H1 (cell line): ENCODE data around the gene RPL12. TPM values are rescaled to one million over a fixed set of nuclear protein-coding genes. Genes with fewer than 3 reads are reported as not detected.

Experiments used
- CTCF ChIA-PET: fragments of 300-600 bp; sonication (Branson Sonifier 250); formaldehyde crosslinking; loops from one replicate; lab custom pipeline; 2021; ENCODE audit not compliant: partially characterized antibody; lab: Charles Lee
- POLR2A ChIA-PET: fragments of 300-600 bp; sonication (Branson Sonifier 250); formaldehyde crosslinking; loops from one replicate; lab custom pipeline; 2021; ENCODE audit warnings: inconsistent platforms; ENCODE audit not compliant: partially characterized antibody; lab: Charles Lee
- DNase-seq, 2 experiments: peaks; one replicate each; pipeline versions ENCODE4 v3.0.0 to v3.0.0-alpha.2; 2010 to 2022; ENCODE audit warnings: low spot score in 2 of 2, low read depth in 1 of 2, mixed read lengths in 1 of 2
- FAIRE-seq: peaks from 2 replicates; lab custom pipeline; 2011; peaks lifted over from hg19 to GRCh38; lab: Jason Lieb, UNC
- H2AFZ ChIP-seq: 2 replicates; pipeline ENCODE4 v1.8.1; 2012; ENCODE audit warnings: low read length, inconsistent platforms
- H2AK5ac ChIP-seq: 2 replicates; pipeline ENCODE4 v1.6.1; 2013; ENCODE audit warnings: low read depth, low read length
- H2BK120ac ChIP-seq: replicated peaks from 2 replicates; pipeline ENCODE3; 2013; ENCODE audit warnings: low read depth, low read length, inconsistent platforms
- H2BK12ac ChIP-seq: 2 replicates; pipeline ENCODE4 v1.6.1; 2013; ENCODE audit warnings: low read depth, low read length
- H2BK15ac ChIP-seq: 2 replicates; pipeline ENCODE4 v1.6.1; 2013; ENCODE audit warnings: low read length
- H2BK20ac ChIP-seq: 2 replicates; pipeline ENCODE4 v1.6.1; 2013; ENCODE audit warnings: low read length
- H2BK5ac ChIP-seq: 2 replicates; pipeline ENCODE4 v1.6.1; 2013; ENCODE audit warnings: low read depth, low read length
- H3K14ac ChIP-seq: 2 replicates; pipeline ENCODE4 v1.6.1; 2013; ENCODE audit warnings: inconsistent platforms; ENCODE audit not compliant: insufficient read length
- H3K18ac ChIP-seq: 2 replicates; pipeline ENCODE4 v1.6.1; 2013; ENCODE audit warnings: low read length; ENCODE audit errors: extremely low read depth
- H3K23ac ChIP-seq: 2 replicates; pipeline ENCODE4 v1.6.1; 2013; ENCODE audit warnings: inconsistent platforms; ENCODE audit not compliant: insufficient read length
- H3K23me2 ChIP-seq: 2 replicates; pipeline ENCODE4 v1.6.1; 2013; ENCODE audit warnings: low read depth, low read length
- H3K27ac ChIP-seq: 2 replicates; pipeline ENCODE4 v1.6.1; 2011; ENCODE audit warnings: low read depth, low read length, inconsistent platforms
- H3K27me3 ChIP-seq, 4 experiments: replicated peaks in 1 of 4; 1 replicate in 1 of 4; 2 replicates in 3 of 4; pipeline versions ENCODE4 v1.6.1 to v1.8.1; 2011 to 2013; ENCODE audit warnings: low read length in 3 of 4, mild to moderate bottlenecking in 3 of 4, inconsistent platforms in 2 of 4, mixed read lengths in 2 of 4, moderate library complexity in 1 of 4; ENCODE audit not compliant: control insufficient read depth in 3 of 4, insufficient read depth in 3 of 4; ENCODE audit errors: extremely low read depth in 1 of 4
- H3K36me3 ChIP-seq, 4 experiments: 2 replicates each; pipeline versions ENCODE4 v1.6.1 to v1.8.1; 2011 to 2013; ENCODE audit warnings: mild to moderate bottlenecking in 4 of 4, low read length in 3 of 4, moderate library complexity in 2 of 4, control low read depth in 1 of 4, inconsistent platforms in 1 of 4; ENCODE audit not compliant: insufficient read depth in 4 of 4, control insufficient read depth in 2 of 4
- H3K4ac ChIP-seq: replicated peaks from 2 replicates; pipeline ENCODE3; 2013; ENCODE audit warnings: low read length, low read depth, mixed read lengths, inconsistent platforms; ENCODE audit not compliant: insufficient read length
- H3K4me1 ChIP-seq, 4 experiments: replicated peaks in 1 of 4; 1 replicate in 1 of 4; 2 replicates in 3 of 4; pipeline versions ENCODE4 v1.6.1 to v1.8.1; 2011 to 2013; ENCODE audit warnings: low read length in 3 of 4, inconsistent platforms in 2 of 4, mixed read lengths in 1 of 4; ENCODE audit not compliant: insufficient read depth in 4 of 4, control insufficient read depth in 3 of 4
- H3K4me2 ChIP-seq, 2 experiments: 2 replicates each; pipeline versions ENCODE4 v1.6.1 to v1.8.1; 2011 to 2013; ENCODE audit warnings: low read depth in 2 of 2, low read length in 2 of 2, control low read depth in 1 of 2, inconsistent platforms in 1 of 2, mild to moderate bottlenecking in 1 of 2; ENCODE audit not compliant: insufficient read depth in 1 of 2
- H3K4me3 ChIP-seq, 4 experiments: fragments of 200-600, 300-600 bp in 1 of 4; sonication (generic), shearing (Covaris generic), sonication (Bioruptor Twin) in 1 of 4; 2 replicates each; pipeline versions ENCODE4 v1.5.1 to v1.8.1; 2011 to 2016; ENCODE audit warnings: low read length in 4 of 4, low read depth in 3 of 4, control low read depth in 2 of 4, inconsistent platforms in 2 of 4, mild to moderate bottlenecking in 2 of 4, mixed read lengths in 1 of 4, moderate library complexity in 1 of 4; ENCODE audit not compliant: insufficient read depth in 2 of 4; ENCODE audit errors: extremely low read depth in 1 of 4
- H3K56ac ChIP-seq: replicated peaks from 2 replicates; pipeline ENCODE3; 2013; ENCODE audit warnings: low read depth, mild to moderate bottlenecking, mixed read lengths, low read length, inconsistent platforms; ENCODE audit not compliant: insufficient read length
- H3K79me1 ChIP-seq: 2 replicates; pipeline ENCODE4 v1.6.1; 2013; ENCODE audit warnings: low read depth, low read length, control low read depth
- H3K79me2 ChIP-seq, 2 experiments: 2 replicates each; pipeline versions ENCODE4 v1.6.1 to v1.8.1; 2012 to 2013; ENCODE audit warnings: low read length in 2 of 2, mild to moderate bottlenecking in 2 of 2, inconsistent platforms in 1 of 2; ENCODE audit not compliant: insufficient read depth in 2 of 2, control insufficient read depth in 1 of 2
- H3K9ac ChIP-seq, 4 experiments: replicated peaks in 1 of 4; 1 replicate in 1 of 4; 2 replicates in 3 of 4; pipeline versions ENCODE4 v1.6.1 to v1.8.1; 2011 to 2013; ENCODE audit warnings: low read depth in 3 of 4, low read length in 3 of 4, control low read depth in 2 of 4, mild to moderate bottlenecking in 2 of 4, moderate library complexity in 2 of 4, inconsistent platforms in 1 of 4; ENCODE audit errors: extremely low read depth in 1 of 4
- H3K9me3 ChIP-seq, 2 experiments: 2 replicates each; pipeline versions ENCODE4 v1.6.1 to v1.8.1; 2012 to 2013; ENCODE audit warnings: mild to moderate bottlenecking in 2 of 2, moderate library complexity in 2 of 2, control low read depth in 1 of 2, inconsistent platforms in 1 of 2, low read depth in 1 of 2, low read length in 1 of 2, mixed read lengths in 1 of 2; ENCODE audit not compliant: insufficient read depth in 2 of 2
- H4K20me1 ChIP-seq, 2 experiments: replicated peaks in 1 of 2; 2 replicates each; pipeline versions ENCODE3 to v1.8.1; 2011 to 2013; ENCODE audit warnings: inconsistent platforms in 2 of 2, low read length in 2 of 2, mild to moderate bottlenecking in 1 of 2; ENCODE audit not compliant: insufficient read depth in 2 of 2, control insufficient read depth in 1 of 2
- H4K5ac ChIP-seq: 2 replicates; pipeline ENCODE4 v1.6.1; 2013; ENCODE audit warnings: low read length, low read depth, mixed read lengths, inconsistent platforms; ENCODE audit not compliant: insufficient read length
- H4K8ac ChIP-seq: 2 replicates; pipeline ENCODE4 v1.8.0; 2013; ENCODE audit warnings: mild to moderate bottlenecking, moderate library complexity, low read length, inconsistent platforms; ENCODE audit not compliant: insufficient read depth; ENCODE audit errors: extremely low read depth
- H4K91ac ChIP-seq: replicated peaks from 2 replicates; pipeline ENCODE3; 2013; ENCODE audit warnings: low read length, mixed read lengths, inconsistent platforms; ENCODE audit not compliant: insufficient read length
- CEBPB ChIP-seq: IDR thresholded peaks from 2 replicates; pipeline ENCODE4 v1.6.1; 2012; ENCODE audit warnings: low read depth, low read length
- GABPA ChIP-seq: IDR thresholded peaks from 2 replicates; pipeline ENCODE4 v1.6.1; 2011; ENCODE audit warnings: mild to moderate bottlenecking, low read length, moderate library complexity, borderline replicate concordance; ENCODE audit not compliant: insufficient read depth
- JUND ChIP-seq: IDR thresholded peaks from 2 replicates; pipeline ENCODE4 v1.6.1; 2011; ENCODE audit warnings: mild to moderate bottlenecking, improper control_type of control experiment, low read length
- PHF8 ChIP-seq: fragments of 200-600 bp; sonication (generic); conservative IDR thresholded peaks from 2 replicates; pipeline ENCODE4 v1.7.1; 2012; ENCODE audit warnings: low read depth, mild to moderate bottlenecking, inconsistent platforms, low read length, moderate library complexity
- POLR2A ChIP-seq, 2 experiments: IDR thresholded peaks; 1 replicate in 1 of 2; 2 replicates in 1 of 2; pipeline ENCODE4 v1.6.1; 2011; ENCODE audit warnings: low read depth in 2 of 2, low read length in 2 of 2, mild to moderate bottlenecking in 2 of 2; ENCODE audit errors: control extremely low read depth in 1 of 2
- POLR2AphosphoS5 ChIP-seq: IDR thresholded peaks from 2 replicates; pipeline ENCODE4 v1.6.1; 2011; ENCODE audit warnings: low read depth, low read length
- RBBP5 ChIP-seq: IDR thresholded peaks from 2 replicates; pipeline ENCODE4 v1.7.1; 2012; ENCODE audit warnings: low read depth, mild to moderate bottlenecking, inconsistent platforms, low read length, moderate library complexity, borderline replicate concordance
- RNF2 ChIP-seq: fragments of 200-900, 300-1000 bp; sonication (generic); IDR thresholded peaks from 2 replicates; pipeline ENCODE4 v1.7.1; 2016; ENCODE audit warnings: borderline replicate concordance, low read depth, mild to moderate bottlenecking, antibody characterized with exemption, low read length; ENCODE audit not compliant: poor library complexity, severe bottlenecking; ENCODE audit errors: missing control alignments
- WGBS, 2 experiments: shearing (Covaris generic) in 1 of 2; methylation state at CpG; one replicate each; pipeline versions ENCODE4 v1.1.6 to v1.1.7; 2013 to 2015; ENCODE audit warnings: low lambda C conversion rate in 2 of 2, mixed read lengths in 2 of 2, inconsistent platforms in 1 of 2, low coverage in 1 of 2, missing lambda C conversion rate in 1 of 2; ENCODE audit not compliant: insufficient replicate concordance in 2 of 2, insufficient coverage in 1 of 2, insufficient read length in 1 of 2; ENCODE audit errors: extremely low coverage in 1 of 2, missing lambda C conversion rate in 1 of 2; 5-methylcytosine and 5-hydroxymethylcytosine counted together
- polyA plus RNA-seq, 7 experiments: library from polyadenylated mRNA; depleted of rRNA in 3 of 7; stranded (reverse) in 5 of 7; unstranded in 2 of 7; fragments of >200 nt in 5 of 7; fragments of 200-250 nt in 2 of 7; gene quantifications; 1 replicate in 5 of 7; 2 replicates in 1 of 7; 4 replicates in 1 of 7; pipeline versions ENCODE4 v1.2.1 to v1.2.3, GENCODE V29; 2011 to 2013; ENCODE audit warnings: missing spikeins in 2 of 7, mixed read lengths in 2 of 7
- total RNA-seq: library from RNA; stranded (reverse); fragmentation: NEBNext Ultra II Directional; extraction: Animal tissue kit (Norgen Biotek cat#: 25700); gene quantifications from 2 replicates; pipeline ENCODE4 v1.2.1, GENCODE V29; 2021

Gene RPL12
- total and polyA plus RNA-seq, 2 of the 8 experiments (the other 6 are each of a cell fraction or from before 2014, with no cell fraction given) = 1,993 to 4,892 TPM

DNA sequence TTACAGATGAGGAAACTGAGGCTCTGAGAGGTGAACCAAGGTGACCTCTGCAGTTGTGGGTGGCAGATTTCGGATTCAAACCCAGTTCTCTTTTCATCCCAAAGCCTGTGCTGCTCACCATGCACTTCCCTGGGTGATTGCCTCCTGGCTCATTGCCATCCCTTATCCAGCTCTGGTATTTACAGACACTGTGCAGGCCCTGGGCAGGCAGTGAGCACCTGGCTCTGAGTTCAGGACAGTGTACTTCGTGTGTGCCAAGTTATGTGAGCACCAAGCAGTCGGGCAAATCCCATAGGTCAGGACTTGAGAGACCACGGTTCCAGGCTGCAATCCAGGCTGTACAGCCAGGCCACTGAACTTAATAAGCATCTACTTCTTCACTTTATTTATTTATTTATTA lies 1.5 kb upstream of the RPL12 start:
- Histone ChIP-seq H3K23me2 (peaks cover 19% of the 10 kb centered on the region), H2BK20ac (no peak overlapping the region), H3K27ac (no peak overlapping the region), H2BK5ac (0 out of 2 replicates have a peak overlapping the region, but pooled peaks have one; percentile 84), H4K5ac (no peak overlapping the region), H2AFZ (no peak overlapping the region), H3K18ac (no peak overlapping the region), H3K9me3 (no peaks in the 10 kb centered on the region), H4K8ac (no peak overlapping the region), H3K4me3 (peak overlapping the region in 3 of 4 experiments; percentile 85 to 88 (median 87); a peak in 5 of 8 replicates), H3K4ac (no peak overlapping the region), H4K91ac (peak overlapping the region; percentile 70), H3K56ac (no peak overlapping the region), H3K79me1 (peaks cover 7% of the 10 kb centered on the region; the same call in 1 of the 2 replicates), H2AK5ac (peak overlapping the region; percentile 24; the same call in 1 of the 2 replicates), H4K20me1 (peaks cover 16 to 22% of the 10 kb centered on the region in 2 experiments), H2BK15ac (peak overlapping the region; percentile 9; the same call in 1 of the 2 replicates), H2BK120ac (no peak overlapping the region), H2BK12ac (peak overlapping the region; percentile 29; the same call in 1 of the 2 replicates), H3K4me2 (peak overlapping the region; percentile 95 to 100), H3K14ac (no peak overlapping the region), H3K4me1 (peaks cover 0 to 6% (median 4%) of the 10 kb centered on the region in 4 experiments; a peak in 4 of 7 replicates), H3K27me3 (no peaks in the 10 kb centered on the region), H3K79me2 (peaks cover 17 to 38% of the 10 kb centered on the region in 2 experiments), H3K9ac (no peak overlapping the region), H3K36me3 (peaks cover 25 to 41% (median 28%) of the 10 kb centered on the region in 4 experiments), H3K23ac (no peak overlapping the region)
- DNase-seq = no peak
- ChIA-PET POLR2A (interaction anchor here (0.9 to 9.0 kb wide), 9 partner anchors 9 to 511 kb away, joined by 4 to 125 read pairs (median 9); partner anchors contain the start of gene SLC2A8), CTCF (interaction anchor here (0.9 to 1.7 kb wide), 2 partner anchors 11 to 37 kb away, joined by 3 to 5 read pairs; no protein-coding TSS in a partner anchor)
- WGBS, 2 experiments = 69% methylated on average over 4 of the region's 4 CpGs; no CpG with 5 or more reads in 1 of the 2 experiments
- TF ChIP-seq RBBP5 (no peak), RNF2 (no peak), GABPA (no peak), POLR2AphosphoS5 (no peak), JUND (no peak), POLR2A (IDR thresholded peaks at IDR 0.05; ENCODE audit: control extremely low read depth in 1 of 2, low read depth in 2 of 2, low read length in 2 of 2) (no peak), PHF8 (no peak), CEBPB (no peak)
- no peak for FAIRE-seq
